Measurements from ENCODE around the gene LCN15.
"Not testable (repeated sequence)": the region's sequence is repeated elsewhere in the genome, so short reads cannot be mapped to it uniquely, and the experiment has no call there.

Gene LCN15
- total RNA-seq: 0 reads per million in 9 experiments

GRCh38 chr9:136764301-136764891 is at the start of gene LCN15:
Gene LCN15, minus strand, starts transcription at chr9:136764518. Its CDS starts 30 bp downstream, at chr9:136764488.
- ATAC-seq (replicated peaks) (no peak), DNase-seq (no peak)
- Mint-ChIP-seq H3K4me1 (ENCODE audit: low read depth in 2 of 2) (peaks cover 8% of the 10 kb centered on the region in 2 donors), H3K27me3 (peaks cover 7 to 36% of the 10 kb centered on the region in 2 donors), H3K27ac (peak within 1 kb of the TSS in 1 of 2 donors; percentile 57), H3K36me3 (ENCODE audit: insufficient read depth) (peaks cover 4% of the 10 kb centered on the region), H3K4me3 (no peak within 1 kb of the TSS), H3K9me3 (no peaks in the 10 kb centered on the region)

DNA sequence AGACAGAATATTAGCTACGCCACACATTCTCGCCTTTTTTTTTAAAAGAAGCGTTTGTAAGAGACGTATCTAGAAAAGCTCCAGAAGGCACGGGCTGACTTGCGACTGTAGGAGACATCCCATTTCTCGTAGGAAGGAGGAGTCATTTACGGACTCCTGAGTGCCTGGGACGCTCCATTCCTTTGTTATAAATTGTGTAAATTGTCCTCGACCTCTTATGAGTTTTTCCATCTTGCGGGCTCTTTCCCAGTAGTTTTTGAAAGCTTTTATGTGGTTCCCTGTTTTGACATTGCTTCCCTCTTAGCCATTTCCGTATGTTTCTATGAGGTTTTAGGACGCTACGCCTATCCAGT is 44.5 kb upstream of the LCN15 start:
- Mint-ChIP-seq H3K4me1 (ENCODE audit: low read depth in 2 of 2) (peaks cover 34 to 40% of the 10 kb centered on the region in 2 donors), H3K9me3 (no peaks in the 10 kb centered on the region), H3K27ac (peak overlapping the region; percentile 25 to 73), H3K27me3 (no peaks in the 10 kb centered on the region), H3K4me3 (peak overlapping the region; percentile 79 to 84), H3K36me3 (ENCODE audit: insufficient read depth) (peaks cover 21% of the 10 kb centered on the region)
- no peak for DNase-seq
- ATAC-seq (replicated peaks): no peak

DNA sequence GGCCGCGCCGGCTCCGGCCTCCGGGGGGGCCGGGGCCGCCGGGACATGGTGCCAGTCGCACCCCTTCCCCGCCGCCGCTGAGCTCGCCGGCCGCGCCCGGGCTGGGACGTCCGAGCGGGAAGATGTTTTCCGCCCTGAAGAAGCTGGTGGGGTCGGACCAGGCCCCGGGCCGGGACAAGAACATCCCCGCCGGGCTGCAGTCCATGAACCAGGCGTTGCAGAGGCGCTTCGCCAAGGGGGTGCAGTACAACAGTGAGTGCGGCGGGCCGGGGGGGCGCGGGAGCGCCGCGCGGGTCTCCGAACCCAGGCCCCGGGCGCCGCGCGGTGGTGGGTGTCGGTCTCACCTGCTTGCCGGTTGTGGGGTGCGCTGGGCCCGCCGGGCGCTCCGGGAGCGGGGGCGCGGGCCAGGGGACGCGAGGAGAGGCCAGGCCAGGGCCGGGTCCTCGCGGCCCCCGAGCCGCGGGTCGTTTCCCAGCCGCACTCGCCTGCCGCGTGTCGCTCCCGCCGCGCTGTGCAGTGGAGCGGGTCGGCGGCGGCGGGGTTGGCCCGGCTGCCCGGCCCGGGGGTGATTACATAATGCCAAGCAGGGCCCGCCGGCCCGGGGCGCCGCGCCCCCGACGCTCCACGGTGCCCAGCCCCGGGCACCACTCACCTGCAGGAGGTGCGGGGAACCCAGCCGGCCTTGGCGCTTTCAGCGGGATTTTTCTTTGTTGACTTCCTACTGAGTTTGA is 43.9 kb upstream of the LCN15 start:
- ATAC-seq (replicated peaks) (peak; percentile 36), DNase-seq (peak in 2 of 3 experiments; percentile 29)
- Mint-ChIP-seq H3K4me1 (ENCODE audit: low read depth in 2 of 2) (peaks cover 29 to 39% of the 10 kb centered on the region in 2 donors), H3K27ac (peak overlapping the region; percentile 25 to 73), H3K27me3 (no peaks in the 10 kb centered on the region), H3K4me3 (peak overlapping the region; percentile 79 to 89), H3K9me3 (no peaks in the 10 kb centered on the region), H3K36me3 (ENCODE audit: insufficient read depth) (peaks cover 21% of the 10 kb centered on the region)

DNA sequence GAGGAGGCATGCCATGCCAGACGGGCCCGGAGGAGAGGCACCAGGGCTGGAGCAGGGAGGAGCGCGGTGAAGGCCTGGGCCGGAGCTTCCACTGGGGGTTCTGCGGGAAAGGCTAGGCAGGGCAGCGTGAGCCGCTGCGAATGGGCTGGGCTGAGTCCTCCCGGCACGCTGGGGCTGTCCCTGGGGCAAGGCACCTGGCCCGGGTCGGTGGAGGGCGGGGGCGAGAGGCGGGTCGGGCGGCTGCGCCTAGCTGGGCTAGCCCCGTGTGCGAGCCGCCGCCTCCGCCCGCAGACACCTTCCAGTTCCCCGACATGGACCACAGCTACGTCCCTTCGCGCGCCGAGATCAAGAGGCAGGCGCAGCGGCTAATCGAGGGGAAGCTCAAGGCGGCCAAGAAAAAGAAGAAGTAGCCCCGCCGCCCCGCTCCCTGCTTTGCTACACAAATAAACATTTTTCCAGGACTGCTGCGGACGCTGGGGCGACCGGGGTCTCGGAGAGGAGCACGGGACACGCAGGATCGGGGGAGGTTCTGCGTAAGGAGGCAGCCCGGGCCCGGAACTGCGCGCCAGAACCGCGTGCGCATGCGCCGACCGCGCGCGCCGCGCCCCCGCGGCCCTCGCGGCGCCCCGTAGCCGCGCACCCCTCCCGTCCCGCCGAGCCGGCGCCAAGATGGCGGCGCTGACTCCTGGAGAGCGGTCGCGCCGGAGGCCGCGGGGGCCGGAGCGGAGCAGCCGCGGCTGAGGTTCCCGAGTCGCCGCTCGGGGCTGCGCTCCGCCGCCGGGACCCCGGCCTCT is 43.2 kb upstream of the LCN15 start, which contains the start of gene RABL6:
Gene RABL6, plus strand, starts transcription at position 668 of the 794 bp plus-strand sequence. CDS start 249 bp downstream, outside the sequence.
- Mint-ChIP-seq H3K36me3 (ENCODE audit: insufficient read depth) (peaks cover 17% of the 10 kb centered on the region), H3K27ac (peak within 1 kb of the TSS; percentile 92 to 93), H3K9me3 (no peaks in the 10 kb centered on the region), H3K4me3 (peak within 1 kb of the TSS; percentile 89), H3K4me1 (ENCODE audit: low read depth in 2 of 2) (peaks cover 22 to 33% of the 10 kb centered on the region in 2 donors), H3K27me3 (no peaks in the 10 kb centered on the region)
- peak; percentile 72 to 82 (median 79) for DNase-seq
- peak; percentile 83 for ATAC-seq (replicated peaks)

GRCh38 chr9:136806631-136807201 is 42.4 kb upstream of the LCN15 start:
- ATAC-seq (replicated peaks) (no peak), DNase-seq (no peak)
- Mint-ChIP-seq H3K4me3 (peak overlapping the region; percentile 89), H3K36me3 (ENCODE audit: insufficient read depth) (peaks cover 17% of the 10 kb centered on the region), H3K27me3 (no peaks in the 10 kb centered on the region), H3K4me1 (ENCODE audit: low read depth in 2 of 2) (peaks cover 19 to 31% of the 10 kb centered on the region in 2 donors), H3K9me3 (no peaks in the 10 kb centered on the region), H3K27ac (peak overlapping the region; percentile 92 to 93)

DNA sequence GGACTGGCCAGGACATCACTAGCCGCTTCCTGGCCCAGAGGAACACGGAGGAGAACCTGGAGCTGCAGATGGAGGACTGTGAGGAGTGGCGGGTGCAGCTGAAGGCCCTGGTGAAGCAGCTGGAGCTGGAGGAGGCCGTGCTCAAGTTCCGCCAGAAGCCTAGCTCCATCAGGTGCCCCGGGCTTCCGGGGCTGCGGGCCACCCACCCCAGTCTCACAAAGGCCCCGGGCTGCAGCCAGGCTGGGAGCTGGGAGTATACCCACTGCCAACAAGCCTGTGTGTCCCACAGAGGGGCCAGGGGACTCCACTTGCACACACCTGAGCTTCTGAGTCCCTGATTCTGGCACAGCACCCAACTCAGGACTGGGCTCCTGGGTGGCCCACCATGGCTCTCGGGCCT is 41.7 kb upstream of the LCN15 start:
- ATAC-seq (replicated peaks): no peak
- Mint-ChIP-seq H3K36me3 (ENCODE audit: insufficient read depth) (peaks cover 17% of the 10 kb centered on the region), H3K27ac (peak overlapping the region in 1 of 2 donors; percentile 92)

GRCh38 chr9:136805207-136805740 is 41.0 kb upstream of the LCN15 start:
- Mint-ChIP-seq H3K4me3 (peak overlapping the region in 1 of 2 donors; percentile 24), H3K4me1 (ENCODE audit: low read depth in 2 of 2) (peaks cover 28 to 36% of the 10 kb centered on the region in 2 donors), H3K36me3 (ENCODE audit: insufficient read depth) (peaks cover 13% of the 10 kb centered on the region), H3K27ac (peak overlapping the region in 1 of 2 donors; percentile 22), H3K9me3 (no peaks in the 10 kb centered on the region), H3K27me3 (no peaks in the 10 kb centered on the region)
- no peak for DNase-seq
- no peak for ATAC-seq (replicated peaks)

More for the DNA sequence above, 41.7 kb upstream of the LCN15 start:
- no peaks in the 10 kb centered on the region for H3K27me3 Mint-ChIP-seq
- DNase-seq: no peak
- H3K4me3 Mint-ChIP-seq: peak overlapping the region; percentile 89
- H3K4me1 Mint-ChIP-seq (ENCODE audit: low read depth in 2 of 2): peaks cover 22 to 34% of the 10 kb centered on the region in 2 donors
- no peaks in the 10 kb centered on the region for H3K9me3 Mint-ChIP-seq

DNA sequence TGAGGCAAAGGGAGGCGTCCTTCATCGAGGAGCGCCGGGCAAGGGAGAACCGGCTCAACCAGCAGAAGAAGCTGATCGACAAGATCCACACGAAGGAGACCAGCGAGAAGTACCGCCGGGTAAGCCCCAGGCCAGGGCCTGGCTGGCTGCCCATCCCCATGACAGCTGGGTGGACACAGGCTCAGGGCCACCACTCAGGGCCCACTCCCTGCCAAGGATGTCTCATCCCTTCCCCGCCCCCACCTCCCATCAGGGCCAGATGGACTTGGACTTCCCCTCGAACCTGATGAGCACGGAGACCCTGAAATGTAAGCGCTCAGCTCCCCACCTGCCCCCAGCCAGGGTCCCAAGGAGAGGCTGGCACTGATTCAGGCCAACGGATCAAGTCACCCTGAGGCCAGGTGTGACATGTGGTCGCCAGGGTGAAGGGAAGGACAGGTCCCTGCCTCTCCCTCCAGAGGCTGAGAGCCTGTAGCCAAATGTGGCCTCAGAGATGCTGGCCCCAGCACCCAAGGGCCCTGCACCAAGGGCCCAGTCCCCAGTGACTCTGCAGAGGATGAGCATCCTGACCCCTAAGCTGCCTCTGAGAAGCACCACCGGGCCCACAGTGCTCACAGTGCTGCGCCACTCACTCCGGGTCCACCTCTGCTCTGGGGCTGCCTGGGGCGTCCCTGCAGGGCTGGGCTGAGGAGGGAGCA is 40.3 kb upstream of the LCN15 start:
- H3K9me3 Mint-ChIP-seq: no peaks in the 10 kb centered on the region
- H3K36me3 Mint-ChIP-seq (ENCODE audit: insufficient read depth): peaks cover 9% of the 10 kb centered on the region
- H3K27me3 Mint-ChIP-seq: no peaks in the 10 kb centered on the region
- no peak for DNase-seq
- H3K27ac Mint-ChIP-seq: no peak overlapping the region
- ATAC-seq (replicated peaks): no peak
- H3K4me3 Mint-ChIP-seq: no peak overlapping the region
- peaks cover 30 to 34% of the 10 kb centered on the region in 2 donors for H3K4me1 Mint-ChIP-seq (ENCODE audit: low read depth in 2 of 2)

DNA sequence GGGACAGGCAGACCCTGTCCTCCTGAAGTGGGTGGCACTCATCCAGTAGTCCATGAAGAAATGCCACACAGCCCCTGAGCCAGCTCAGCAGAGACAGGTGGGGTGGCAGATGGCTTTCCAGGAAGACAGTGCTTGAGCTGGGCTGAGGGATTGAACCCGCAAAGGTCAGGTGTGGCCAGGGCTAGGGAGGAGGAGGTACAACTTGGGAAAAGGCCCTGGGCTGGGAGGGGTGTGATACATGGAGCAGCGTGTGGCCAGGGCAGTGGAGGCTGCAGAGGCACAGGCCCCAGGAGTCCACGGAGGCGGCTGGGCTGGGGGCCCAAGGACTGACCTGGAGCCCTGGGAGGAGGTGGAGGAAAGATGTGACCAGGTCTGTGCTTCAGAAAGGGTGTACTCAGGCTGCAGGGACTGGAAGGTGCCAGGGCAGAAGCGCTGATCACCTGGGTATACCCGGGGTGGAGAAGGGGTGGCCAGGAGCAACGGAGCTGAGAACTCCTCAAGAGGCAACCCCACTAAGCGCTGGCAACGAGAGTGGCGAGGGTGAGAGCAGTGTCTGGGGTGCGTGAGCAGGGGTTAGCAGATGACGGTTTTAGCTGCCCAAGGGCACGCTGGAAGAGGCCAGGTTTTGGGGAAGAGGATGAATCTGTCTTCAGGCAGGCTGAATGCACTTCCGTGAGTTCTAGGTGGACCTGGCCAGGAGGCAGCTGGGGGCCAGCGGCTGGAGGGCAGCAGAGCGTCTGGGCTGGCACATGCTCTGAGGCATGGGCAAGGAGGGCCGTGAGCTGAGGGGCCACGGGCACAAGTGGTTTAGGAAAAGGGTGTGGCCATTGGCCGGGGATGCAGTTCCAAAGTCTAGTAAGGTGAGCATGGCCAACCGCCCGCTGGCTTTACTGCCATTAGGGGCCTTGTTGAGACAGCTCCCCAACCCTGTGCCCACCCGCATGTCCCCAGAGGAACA is 39.5 kb upstream of the LCN15 start:
- Mint-ChIP-seq H3K4me1 (ENCODE audit: low read depth in 2 of 2) (peaks cover 26 to 32% of the 10 kb centered on the region in 2 donors), H3K27me3 (no peaks in the 10 kb centered on the region), H3K36me3 (ENCODE audit: insufficient read depth) (peaks cover 9% of the 10 kb centered on the region), H3K4me3 (no peak overlapping the region), H3K9me3 (no peaks in the 10 kb centered on the region), H3K27ac (no peak overlapping the region)
- DNase-seq (no peak), ATAC-seq (replicated peaks) (no peak)

DNA sequence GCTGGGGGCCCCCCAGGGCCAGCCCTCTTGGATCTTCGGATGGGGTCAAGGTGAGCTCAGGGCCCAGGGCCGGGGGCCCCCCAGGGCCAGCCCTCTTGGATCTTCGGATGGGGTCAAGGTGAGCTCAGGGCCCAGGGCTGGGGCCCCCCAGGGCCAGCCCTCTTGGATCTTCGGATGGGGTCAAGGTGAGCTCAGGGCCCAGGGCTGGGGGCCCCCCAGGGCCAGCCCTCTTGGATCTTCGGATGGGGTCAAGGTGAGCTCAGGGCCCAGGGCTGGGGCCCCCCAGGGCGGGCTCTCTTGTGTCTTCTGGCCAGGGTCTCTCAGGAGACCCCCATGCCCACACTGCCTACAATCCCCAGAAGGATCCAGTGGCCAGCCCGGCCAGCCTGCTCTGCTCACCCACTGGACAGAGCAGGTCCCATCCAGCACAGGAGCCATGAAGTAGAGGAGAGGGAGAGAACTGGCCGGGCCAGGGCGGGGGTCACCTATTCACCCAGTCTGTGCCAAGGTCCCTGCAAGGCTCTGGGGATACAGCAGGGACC is 38.8 kb upstream of the LCN15 start:
- H3K27me3 Mint-ChIP-seq; H3K27ac Mint-ChIP-seq; H3K4me3 Mint-ChIP-seq; H3K36me3 Mint-ChIP-seq (ENCODE audit: insufficient read depth); ATAC-seq (replicated peaks); H3K9me3 Mint-ChIP-seq; DNase-seq: not testable (repeated sequence)
- H3K4me1 Mint-ChIP-seq (ENCODE audit: low read depth in 2 of 2): peaks cover 25 to 29% of the 10 kb centered on the region in 2 donors

DNA sequence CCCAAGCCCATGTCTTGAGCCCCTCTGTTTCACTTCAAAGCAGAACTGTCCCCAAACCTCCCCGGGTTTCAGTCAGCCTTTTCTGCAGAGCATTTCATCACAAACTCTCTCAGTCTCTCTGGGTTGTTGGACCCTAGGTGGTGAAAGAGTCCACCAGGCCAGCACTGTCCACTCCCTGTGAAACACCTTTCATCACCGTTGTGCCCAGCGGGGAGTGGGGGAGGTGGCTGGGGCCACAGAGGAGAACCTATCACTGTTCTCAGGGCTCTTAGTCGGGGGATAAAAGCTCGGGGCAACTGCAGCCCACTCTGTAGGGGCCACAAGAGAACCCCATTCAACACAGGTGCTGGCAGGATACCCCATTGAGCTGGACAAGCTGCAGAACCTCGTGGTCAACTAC is 38.0 kb upstream of the LCN15 start:
- Mint-ChIP-seq H3K4me1 (ENCODE audit: low read depth in 2 of 2) (peaks cover 25 to 29% of the 10 kb centered on the region in 2 donors), H3K36me3 (ENCODE audit: insufficient read depth) (peaks cover 6% of the 10 kb centered on the region), H3K27ac (no peak overlapping the region), H3K4me3 (no peak overlapping the region), H3K27me3 (peaks cover 0 to 4% of the 10 kb centered on the region in 2 donors), H3K9me3 (no peaks in the 10 kb centered on the region)
- ATAC-seq (replicated peaks): no peak
- no peak for DNase-seq

Data from effector memory CD8-positive, alpha-beta T cell (primary cell).